Limb (tissue), 2 donors: ENCODE measurements around the gene ANXA8L1.
"Not testable (repeated sequence)": the region's sequence is repeated elsewhere in the genome, so short reads cannot be mapped to it uniquely, and the experiment has no call there.

Experiments used
- DNase-seq, 2 donors: peaks; one replicate each; pipeline ENCODE4 v3.0.0-alpha.2; 2016; ENCODE audit errors: extremely low spot score in 2 of 2

The ANXA8L1 gene

DNA sequence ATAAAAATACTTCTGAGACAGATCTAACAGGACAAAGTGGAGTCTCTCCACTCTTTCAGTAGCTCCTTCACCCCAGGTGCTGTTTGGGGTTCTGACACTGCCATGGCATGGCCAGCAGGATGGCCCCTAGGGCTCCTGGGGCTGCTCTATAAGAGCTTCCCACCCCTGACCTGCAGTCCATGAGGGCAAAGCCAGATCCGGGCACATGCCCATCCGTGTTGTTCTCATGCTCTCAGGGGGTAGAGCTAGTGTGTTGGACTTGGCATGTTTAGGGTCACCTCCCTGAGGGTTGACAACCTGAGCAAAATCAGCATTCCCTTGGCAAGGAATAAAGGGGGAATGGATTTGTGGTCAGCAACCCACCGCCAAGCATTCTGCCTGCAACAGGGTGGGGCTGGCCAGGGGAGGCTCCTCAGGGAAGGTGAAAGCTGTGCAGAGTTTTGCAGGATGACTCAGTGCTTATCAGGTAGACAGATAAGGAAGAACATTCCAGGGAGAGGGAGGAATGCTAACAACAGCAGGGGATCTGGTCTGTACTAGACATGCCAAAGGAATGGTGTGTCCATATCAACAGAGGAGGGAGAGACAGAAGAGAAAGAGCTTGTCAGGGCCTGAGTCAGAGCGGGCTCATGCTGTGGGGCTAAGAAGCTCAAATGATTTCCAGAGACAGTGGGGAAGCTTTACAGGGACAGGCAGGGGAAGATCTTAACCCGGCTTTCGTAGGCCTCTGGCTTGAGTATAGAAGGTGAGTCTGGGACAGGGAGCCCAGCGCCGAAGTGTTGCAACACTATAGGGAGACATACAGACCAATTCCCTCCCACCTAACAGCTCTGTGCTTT lies 21.1 kb downstream of the ANXA8L1 start:
- DNase-seq: not testable (repeated sequence)

DNA sequence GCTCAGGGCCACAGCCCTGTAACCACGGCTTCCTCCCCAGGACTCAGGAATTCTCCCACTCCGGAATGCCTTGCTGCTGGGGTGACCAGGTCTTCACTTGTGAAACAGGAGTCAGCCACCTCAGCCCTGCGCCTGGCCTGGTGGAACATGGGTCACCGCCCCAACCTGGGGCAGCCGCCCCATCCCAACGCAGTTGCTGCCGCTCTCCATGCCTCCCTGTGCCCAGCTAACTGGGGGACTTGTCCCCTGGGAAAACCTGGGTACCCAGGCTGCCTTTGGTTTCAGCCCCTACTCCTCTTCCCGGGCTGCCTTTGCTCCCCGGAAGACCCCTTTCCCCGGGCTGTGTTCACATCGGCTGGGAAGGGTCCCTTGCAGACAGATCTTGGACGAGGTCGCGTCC lies 22.2 kb downstream of the ANXA8L1 start:
- DNase-seq: not testable (repeated sequence)

DNA sequence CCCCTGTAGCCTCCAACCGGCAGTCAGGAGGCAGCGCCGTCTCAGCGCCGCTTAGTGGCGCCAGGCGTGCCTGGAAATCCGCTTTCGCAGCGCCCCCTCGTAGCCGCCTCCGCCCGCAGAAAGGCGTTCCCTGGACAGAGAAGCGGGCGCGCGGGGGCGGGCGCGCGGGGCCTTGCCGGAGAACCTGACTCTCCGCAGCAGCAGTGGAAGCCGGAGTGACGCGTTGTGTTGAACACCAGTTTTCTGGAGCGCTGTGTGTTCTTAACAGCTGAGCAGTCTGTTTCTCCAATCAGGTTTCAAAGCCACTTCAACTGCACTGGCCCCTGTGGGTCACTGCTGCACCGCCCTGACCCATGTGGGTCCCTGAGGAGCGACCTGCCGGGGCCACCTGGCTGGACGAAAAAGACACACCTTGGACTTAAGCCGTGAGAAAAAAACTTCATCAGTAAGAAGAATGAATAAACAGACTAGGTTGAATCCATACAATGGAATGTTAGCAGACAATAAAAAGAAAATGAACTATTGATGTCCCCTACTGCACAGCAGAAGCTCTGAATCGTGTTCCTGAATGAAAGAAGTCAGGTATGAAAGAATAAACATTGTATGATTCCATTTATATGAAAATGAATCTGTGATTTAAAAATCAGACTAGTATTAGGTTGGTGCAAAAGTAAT lies 22.8 kb downstream of the ANXA8L1 start:
- peak in 1 of 2 donors; percentile 31 for DNase-seq

DNA sequence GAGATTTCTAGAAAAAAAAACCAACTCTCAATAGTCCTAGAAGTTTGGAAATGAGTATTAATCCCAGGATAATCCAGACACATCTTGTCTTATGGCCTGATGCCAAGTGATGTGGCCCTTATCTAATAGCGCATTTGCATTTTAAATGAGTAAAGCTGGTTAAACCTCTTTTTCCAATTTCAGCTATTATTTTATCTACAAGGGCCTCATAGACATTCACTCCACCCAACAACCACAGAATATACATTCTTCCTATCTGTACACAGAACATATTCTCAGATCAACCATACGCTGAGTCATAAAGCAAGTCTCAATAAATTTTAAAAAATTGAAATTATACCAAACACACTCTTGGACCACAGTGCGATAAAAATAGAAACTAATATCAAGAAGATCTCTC lies 34.0 kb downstream of the ANXA8L1 start:
- not testable (repeated sequence) for DNase-seq

DNA sequence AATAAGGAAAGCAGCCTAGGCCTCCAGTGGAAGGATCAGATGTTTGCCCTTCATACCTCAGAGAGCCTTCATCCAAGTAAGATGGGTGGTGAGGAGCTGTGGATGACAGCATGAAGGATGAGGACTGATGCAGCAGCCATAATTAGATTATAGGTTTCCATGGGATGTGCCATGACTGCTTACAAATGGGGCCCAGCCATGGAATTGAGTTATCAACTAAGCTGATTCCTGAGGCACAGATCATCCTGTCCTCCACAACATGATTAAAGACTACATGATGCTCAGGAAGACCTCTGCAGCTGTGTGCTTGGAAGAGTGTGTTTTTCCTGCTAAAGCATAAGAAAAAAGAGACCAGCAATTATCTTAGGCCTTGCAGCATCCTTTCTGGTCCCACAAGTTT lies 35.5 kb downstream of the ANXA8L1 start:
- DNase-seq: not testable (repeated sequence)

DNA sequence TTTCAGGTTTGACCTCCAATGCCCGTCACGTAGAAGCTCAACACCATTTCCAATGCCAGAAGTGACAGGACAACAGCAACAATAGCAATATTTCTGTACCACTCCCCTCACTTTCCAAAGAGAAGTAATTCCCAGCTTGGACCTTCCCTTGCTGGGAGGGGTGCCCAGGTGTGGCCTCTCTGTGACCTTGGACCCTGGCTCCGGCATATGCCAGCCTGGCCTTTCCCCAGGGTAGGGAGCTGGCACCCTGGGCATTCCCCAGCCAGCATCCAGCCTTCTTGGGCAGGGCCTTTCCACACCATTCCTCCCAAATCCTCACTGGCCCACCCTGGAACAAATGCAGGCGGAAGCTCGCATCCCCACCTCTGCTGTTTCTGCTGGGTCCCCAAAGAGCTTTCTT lies 37.1 kb downstream of the ANXA8L1 start:
- not testable (repeated sequence) for DNase-seq

DNA sequence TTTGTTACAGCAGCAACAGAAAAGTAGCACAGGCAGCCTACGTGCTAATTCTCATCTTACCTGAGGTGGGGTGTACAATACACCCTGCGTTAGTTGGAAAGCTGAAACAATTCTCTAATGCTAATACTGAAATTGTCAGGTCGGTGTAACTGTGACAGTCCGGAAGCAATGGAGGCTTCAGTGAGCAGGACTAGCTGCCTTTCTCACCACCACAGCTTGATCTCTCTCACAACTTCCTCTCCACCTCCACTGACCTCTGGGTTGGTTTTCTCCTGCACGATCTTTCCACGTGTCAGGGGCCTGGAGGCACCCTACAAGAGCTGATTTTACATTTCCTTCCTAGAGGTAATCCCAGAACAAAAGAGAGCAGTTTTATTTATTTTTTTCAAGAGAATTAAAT lies 39.7 kb downstream of the ANXA8L1 start:
- not testable (repeated sequence) for DNase-seq

DNA sequence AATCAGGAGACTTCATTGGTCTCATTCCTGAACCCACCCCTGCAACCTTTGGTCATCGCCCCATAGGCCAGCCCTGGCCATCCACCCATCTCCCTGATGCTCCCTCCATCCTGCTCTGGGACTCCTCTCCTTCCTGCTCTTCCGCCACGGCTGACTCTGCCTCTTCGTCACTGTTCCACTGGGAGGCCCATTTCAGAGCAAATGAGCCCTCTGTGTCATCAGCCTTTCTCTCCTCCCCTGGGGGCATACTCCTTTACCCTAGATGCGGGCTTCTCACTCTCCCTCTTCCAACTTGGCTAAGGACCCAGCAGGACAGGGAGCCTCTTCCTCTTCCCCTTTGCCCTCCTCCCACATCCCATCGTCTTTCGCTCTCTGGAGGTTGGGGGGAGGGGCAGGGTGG lies 42.7 kb downstream of the ANXA8L1 start:
- not testable (repeated sequence) for DNase-seq

DNA sequence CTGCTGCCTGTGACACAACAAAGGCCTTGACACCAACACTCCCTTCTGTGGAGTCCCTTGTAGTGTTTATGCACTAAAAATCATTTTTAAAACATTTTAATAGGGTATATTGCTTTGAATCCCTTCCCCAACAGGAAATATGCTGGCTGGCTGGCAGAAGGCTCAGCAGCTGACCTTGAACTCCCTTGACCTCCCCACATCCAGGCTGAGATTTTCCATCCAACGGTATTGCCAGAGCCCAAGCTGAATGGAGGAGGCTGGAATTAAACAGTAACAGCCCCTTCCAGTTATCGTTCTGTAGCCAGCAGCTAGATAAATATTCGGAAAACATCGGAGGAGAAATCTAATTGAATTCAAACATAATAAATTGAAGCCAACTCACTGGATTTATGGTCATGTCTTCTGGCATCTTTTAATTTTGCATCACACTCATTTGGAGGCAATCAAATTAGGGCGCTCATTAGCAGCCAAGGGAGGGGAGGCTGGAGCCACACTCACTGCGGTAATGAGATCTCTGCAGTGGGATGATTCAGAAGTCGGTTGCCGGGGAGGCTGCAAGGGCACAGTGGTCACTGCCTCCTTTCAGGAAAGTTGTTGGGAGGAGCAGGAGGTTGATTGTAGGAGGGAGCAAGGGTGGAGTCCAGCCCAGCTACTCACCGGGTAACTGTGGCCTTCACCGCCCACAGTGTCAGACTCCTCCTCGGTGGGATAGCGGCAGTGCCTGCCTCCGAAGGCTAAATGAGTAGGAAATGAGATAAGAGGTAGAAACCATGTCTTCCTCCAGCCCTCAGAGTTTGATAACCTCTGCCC lies 44.2 kb downstream of the ANXA8L1 start:
- not testable (repeated sequence) for DNase-seq

DNA sequence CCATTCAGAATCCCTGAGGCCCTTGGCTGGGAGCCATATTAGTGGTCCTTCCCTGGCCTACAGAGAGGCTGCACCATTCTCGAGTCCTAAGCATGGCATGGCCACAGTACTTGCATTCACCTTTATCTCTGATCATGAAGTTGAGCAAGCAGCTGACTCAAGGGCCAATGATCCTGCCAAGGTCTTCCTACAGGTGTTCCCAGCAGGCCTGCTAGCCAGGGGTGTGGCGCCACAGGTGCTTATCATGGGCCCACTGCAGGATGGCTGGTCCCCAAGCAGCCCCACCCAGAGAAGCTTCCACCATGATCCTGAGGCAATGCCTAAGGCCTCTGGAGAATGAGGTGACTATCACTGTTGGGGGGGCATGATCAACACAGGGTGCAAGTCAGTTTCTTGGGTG lies 48.0 kb downstream of the ANXA8L1 start:
- not testable (repeated sequence) for DNase-seq

DNA sequence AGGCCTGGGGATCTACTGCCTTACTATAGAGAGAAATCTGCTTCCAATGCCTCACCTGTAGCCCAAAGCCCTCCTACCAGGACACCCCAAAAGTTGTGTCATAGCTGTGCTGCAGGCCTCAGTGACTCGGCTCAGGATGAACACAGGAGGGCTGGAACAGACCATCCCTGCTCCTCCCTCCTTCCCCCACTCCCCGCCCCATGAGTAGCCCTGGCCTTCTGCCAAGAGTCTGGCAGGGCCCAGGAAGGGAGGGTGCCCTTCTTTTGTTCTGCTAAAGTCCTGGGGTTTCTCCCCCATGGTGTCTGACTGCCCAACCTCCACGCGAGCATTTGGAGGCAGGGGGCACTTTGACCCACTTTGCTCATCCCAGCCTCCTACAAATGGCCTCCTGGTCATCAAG lies 65.4 kb downstream of the ANXA8L1 start:
- DNase-seq: not testable (repeated sequence)
